Endodermal cell (in vitro differentiated cells): ENCODE data around the gene RCOR1. TPM values are rescaled to one million over a fixed set of nuclear protein-coding genes. Genes with fewer than 3 reads are reported as not detected.
A peak's percentile ranks its signal among the peaks of the same experiment; 100 is the strongest.

Experiments
- DNase-seq: peaks from one replicate; pipeline ENCODE4 v3.0.0-alpha.2; 2017
- H3K27ac ChIP-seq: 2 replicates; pipeline ENCODE4 v1.5.1; 2013; ENCODE audit warnings: mild to moderate bottlenecking, low read depth, low read length, moderate library complexity
- H3K27me3 ChIP-seq: 2 replicates; pipeline ENCODE4 v1.6.1; 2013; ENCODE audit warnings: mild to moderate bottlenecking, low read length, moderate library complexity; ENCODE audit not compliant: insufficient read depth, control insufficient read depth, poor library complexity, severe bottlenecking
- H3K36me3 ChIP-seq: 2 replicates; pipeline ENCODE4 v1.7.0; 2013; ENCODE audit warnings: mild to moderate bottlenecking, low read length, moderate library complexity; ENCODE audit not compliant: control insufficient read depth, insufficient read depth
- H3K4me1 ChIP-seq: one replicate; pipeline ENCODE4 v1.7.0; 2013; ENCODE audit warnings: low read length; ENCODE audit not compliant: control insufficient read depth, insufficient read depth
- H3K4me3 ChIP-seq: 2 replicates; pipeline ENCODE4 v1.5.1; 2013; ENCODE audit warnings: mild to moderate bottlenecking, low read length, moderate library complexity
- H3K9ac ChIP-seq: 2 replicates; pipeline ENCODE4 v1.6.1; 2013; ENCODE audit warnings: mild to moderate bottlenecking, low read length, moderate library complexity; ENCODE audit not compliant: poor library complexity, severe bottlenecking; ENCODE audit errors: extremely low read depth
- H3K9me3 ChIP-seq: 2 replicates; pipeline ENCODE4 v1.6.1; 2013; ENCODE audit warnings: mild to moderate bottlenecking, low read length, moderate library complexity; ENCODE audit not compliant: control insufficient read depth
- H3K27ac Mint-ChIP-seq: 2 replicates; pipeline ENCODE4 v1.8.0; 2020; ENCODE audit warnings: mixed read lengths
- H3K27me3 Mint-ChIP-seq: 2 replicates; pipeline ENCODE4 v1.8.0; 2021; ENCODE audit warnings: mild to moderate bottlenecking, mixed read lengths; ENCODE audit not compliant: insufficient read depth
- H3K36me3 Mint-ChIP-seq: 2 replicates; pipeline ENCODE4 v1.8.0; 2020; ENCODE audit warnings: low read depth, mixed read lengths
- H3K4me1 Mint-ChIP-seq: 2 replicates; pipeline ENCODE4 v1.8.0; 2020; ENCODE audit warnings: mixed read lengths
- H3K4me3 Mint-ChIP-seq: 2 replicates; pipeline ENCODE4 v1.8.0; 2020; ENCODE audit warnings: mild to moderate bottlenecking, moderate library complexity, mixed read lengths
- H3K9me3 Mint-ChIP-seq: 2 replicates; pipeline ENCODE4 v1.8.0; 2020; ENCODE audit warnings: mild to moderate bottlenecking, mixed read lengths
- WGBS, 2 experiments: methylation state at CpG; one replicate each; pipeline versions ENCODE4 v1.1.5 to v1.1.7; 2013; ENCODE audit warnings: missing lambda C conversion rate in 2 of 2, mixed read lengths in 1 of 2; ENCODE audit not compliant: insufficient coverage in 1 of 2, insufficient read length in 1 of 2; 5-methylcytosine and 5-hydroxymethylcytosine counted together
- long read RNA-seq, 4 experiments: library from polyadenylated mRNA in 2 of 4; library from RNA in 1 of 4; library from capped mRNA in 1 of 4; stranded (forward) in 3 of 4; unstranded in 1 of 4; transcript quantifications; one replicate each; pipeline ENCODE4 v2.0.0, GENCODE V29; 2020 to 2021; ENCODE audit warnings: inconsistent platforms in 1 of 4
- polyA plus RNA-seq, 2 experiments: library from polyadenylated mRNA; stranded (reverse); fragments of 50-300 nt; gene quantifications; one replicate each; pipeline ENCODE4 v1.2.3, GENCODE V29; 2013
- total RNA-seq, 2 donors: library from RNA; stranded (reverse); fragmentation: NEBNext Ultra II Directional in 1 of 2; extraction: Animal tissue kit (Norgen Biotek cat#: 25700) in 1 of 2; gene quantifications; 2 replicates in 1 of 2; 3 replicates in 1 of 2; pipeline ENCODE4 v1.2.1, GENCODE V29; 2021
- TF ChIP-seq, protein P1 (sequence below): fragments of 200-600 bp; sonication (generic); conservative IDR thresholded peaks from 2 replicates; pipeline ENCODE4 v1.5.0; 2021; ENCODE audit warnings: antibody characterized with exemption, mild to moderate bottlenecking

Gene RCOR1
- 10 to 100 TPM; 30.3 to 31.5 TPM for total RNA-seq
- polyA plus RNA-seq (2013, experiment 1 of 2): 23.8 TPM
- 24.8 TPM for polyA plus RNA-seq (2013, experiment 2 of 2)
- long read RNA-seq, experiment 1, full-length matches to known transcripts: 4 of 26 reads
- long read RNA-seq, experiment 1, partial matches to known transcripts: 19 of 26 reads
- long read RNA-seq, experiment 1, other reads (novel, unspliced or antisense): 3 of 26 reads
- long read RNA-seq, experiment 2, full-length matches to known transcripts: 31 of 53 reads
- long read RNA-seq, experiment 2, partial matches to known transcripts: 2 of 53 reads
- long read RNA-seq, experiment 2, other reads (novel, unspliced or antisense): 20 of 53 reads
- long read RNA-seq, experiment 3, partial matches to known transcripts: 1 of 7 reads
- long read RNA-seq, experiment 3, other reads (novel, unspliced or antisense): 6 of 7 reads
- long read RNA-seq, experiment 4, partial matches to known transcripts: 0 of 1 reads
- long read RNA-seq, experiment 4, other reads (novel, unspliced or antisense): 1 of 1 reads

- Histone ChIP-seq H3K9me3 (no peaks in the 10 kb centered on the region), H3K36me3 (peaks cover 15% of the 10 kb centered on the region), H3K27ac (peak within 1 kb of the TSS; percentile 100), H3K9ac (peak within 1 kb of the TSS; percentile 73), H3K4me3 (peak within 1 kb of the TSS; percentile 91), H3K27me3 (no peaks in the 10 kb centered on the region), H3K4me1 (peaks cover 11% of the 10 kb centered on the region)
- peak within 1 kb of the TSS; percentile 77 for H3K4me3 Mint-ChIP-seq
- no peaks in the 10 kb centered on the region for H3K9me3 Mint-ChIP-seq
- peaks cover 6% of the 10 kb centered on the region for H3K36me3 Mint-ChIP-seq
- DNase-seq: peak; percentile 99
- peaks cover 26% of the 10 kb centered on the region for H3K4me1 Mint-ChIP-seq
- H3K27me3 Mint-ChIP-seq: no peaks in the 10 kb centered on the region
- WGBS, 2 experiments: 0% methylated on average over 15 to 96 of the region's 96 CpGs
- H3K27ac Mint-ChIP-seq: peak within 1 kb of the TSS; percentile 95
- TF ChIP-seq, protein P1, sequence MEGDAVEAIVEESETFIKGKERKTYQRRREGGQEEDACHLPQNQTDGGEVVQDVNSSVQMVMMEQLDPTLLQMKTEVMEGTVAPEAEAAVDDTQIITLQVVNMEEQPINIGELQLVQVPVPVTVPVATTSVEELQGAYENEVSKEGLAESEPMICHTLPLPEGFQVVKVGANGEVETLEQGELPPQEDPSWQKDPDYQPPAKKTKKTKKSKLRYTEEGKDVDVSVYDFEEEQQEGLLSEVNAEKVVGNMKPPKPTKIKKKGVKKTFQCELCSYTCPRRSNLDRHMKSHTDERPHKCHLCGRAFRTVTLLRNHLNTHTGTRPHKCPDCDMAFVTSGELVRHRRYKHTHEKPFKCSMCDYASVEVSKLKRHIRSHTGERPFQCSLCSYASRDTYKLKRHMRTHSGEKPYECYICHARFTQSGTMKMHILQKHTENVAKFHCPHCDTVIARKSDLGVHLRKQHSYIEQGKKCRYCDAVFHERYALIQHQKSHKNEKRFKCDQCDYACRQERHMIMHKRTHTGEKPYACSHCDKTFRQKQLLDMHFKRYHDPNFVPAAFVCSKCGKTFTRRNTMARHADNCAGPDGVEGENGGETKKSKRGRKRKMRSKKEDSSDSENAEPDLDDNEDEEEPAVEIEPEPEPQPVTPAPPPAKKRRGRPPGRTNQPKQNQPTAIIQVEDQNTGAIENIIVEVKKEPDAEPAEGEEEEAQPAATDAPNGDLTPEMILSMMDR: no peak
These were observed at the start of gene RCOR1 for GRCh38 chr14:102591944-102592762. Gene RCOR1 (plus strand): TSS chr14:102592649. CDS start chr14:102592887, 238 bp downstream.

DNA sequence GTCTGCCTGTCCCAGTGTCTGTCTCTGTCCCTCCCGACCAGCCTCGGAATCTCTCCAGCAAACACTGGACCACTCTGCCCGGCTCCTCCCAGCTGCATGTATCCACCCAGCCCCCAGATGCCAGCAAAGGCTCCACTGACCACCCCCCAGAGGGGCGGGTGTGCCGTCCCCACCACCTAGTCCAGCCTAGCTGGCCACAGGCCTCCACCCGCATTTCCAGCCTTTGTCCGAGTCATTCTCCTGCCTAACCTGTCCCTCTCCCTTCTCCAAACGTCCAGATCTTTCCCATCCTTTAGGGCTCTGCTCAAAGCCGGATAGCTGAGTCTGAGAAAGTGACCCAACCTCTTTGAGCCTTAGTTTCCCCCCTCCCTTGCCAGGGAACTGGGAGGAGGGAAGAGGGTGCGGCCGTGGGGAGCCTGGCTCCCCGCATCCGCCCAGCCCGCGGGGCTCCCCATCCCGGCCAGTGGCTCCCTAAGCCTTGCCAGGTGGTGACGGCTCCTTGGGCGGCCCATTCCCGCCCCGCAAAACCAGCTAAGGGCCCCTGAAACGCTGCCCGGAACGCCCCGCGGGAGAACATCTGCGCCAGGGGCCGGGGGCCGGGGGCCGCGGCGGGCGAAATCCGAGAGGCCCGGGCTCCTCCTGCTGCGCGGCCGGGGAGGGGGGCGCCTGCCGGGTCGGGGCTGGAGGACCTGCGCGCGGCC is 48.3 kb upstream of the RCOR1 start:
- 43 to 59% methylated on average over 9 to 43 of the region's 43 CpGs for WGBS, 2 experiments
- Histone ChIP-seq H3K27me3 (peaks cover 9% of the 10 kb centered on the region), H3K4me1 (no peaks in the 10 kb centered on the region), H3K4me3 (no peak overlapping the region), H3K9me3 (no peaks in the 10 kb centered on the region), H3K36me3 (no peaks in the 10 kb centered on the region), H3K27ac (no peak overlapping the region), H3K9ac (no peak overlapping the region)
- TF ChIP-seq, protein P1: no peak
- H3K4me3 Mint-ChIP-seq: no peak overlapping the region
- peak; percentile 67 for DNase-seq
- no peaks in the 10 kb centered on the region for H3K36me3 Mint-ChIP-seq
- H3K9me3 Mint-ChIP-seq: no peaks in the 10 kb centered on the region
- peak overlapping the region; percentile 26 for H3K27ac Mint-ChIP-seq
- H3K27me3 Mint-ChIP-seq: peaks cover 22% of the 10 kb centered on the region
- H3K4me1 Mint-ChIP-seq: peaks cover 9% of the 10 kb centered on the region
